ENCODE results near the gene GNB1L.
A peak's percentile ranks its signal among the peaks of the same experiment; 100 is the strongest.

The GNB1L gene

GRCh38 chr22:19775496-19776325 lies 79.0 kb downstream of the GNB1L start:
- DNase-seq (ENCODE audit: low read depth in 2 of 2) = no peak

- DNase-seq (ENCODE audit: low read depth in 2 of 2) = no peak
Measured at GRCh38 chr22:19774628-19775027, 80.0 kb downstream of the GNB1L start.

- no peak for DNase-seq (ENCODE audit: low read depth in 2 of 2)
Measured at GRCh38 chr22:19773470-19774040, 81.1 kb downstream of the GNB1L start.

GRCh38 chr22:19772673-19773469 lies 81.8 kb downstream of the GNB1L start:
- DNase-seq (ENCODE audit: low read depth in 2 of 2) = no peak

- no peak for DNase-seq (ENCODE audit: low read depth in 2 of 2)
Measured at GRCh38 chr22:19772422-19772672, 82.3 kb downstream of the GNB1L start.

GRCh38 chr22:19770349-19771220 lies 84.1 kb downstream of the GNB1L start:
- no peak for DNase-seq (ENCODE audit: low read depth in 2 of 2)

- no peak for DNase-seq (ENCODE audit: low read depth in 2 of 2)
Measured at GRCh38 chr22:19769393-19769715, 85.3 kb downstream of the GNB1L start.

- DNase-seq (ENCODE audit: low read depth in 2 of 2) = no peak
Measured at GRCh38 chr22:19767427-19768341, 87.0 kb downstream of the GNB1L start.

- peak; percentile 44 to 50 for DNase-seq (ENCODE audit: low read depth in 2 of 2)
Measured at GRCh38 chr22:19766511-19767426, 87.9 kb downstream of the GNB1L start.

- no peak for DNase-seq (ENCODE audit: low read depth in 2 of 2)
Measured at GRCh38 chr22:19766240-19766510, 88.5 kb downstream of the GNB1L start.

GRCh38 chr22:19765477-19766239 lies 89.0 kb downstream of the GNB1L start:
- no peak for DNase-seq (ENCODE audit: low read depth in 2 of 2)

GRCh38 chr22:19764636-19765476 lies 89.8 kb downstream of the GNB1L start:
- DNase-seq (ENCODE audit: low read depth in 2 of 2) = no peak

- no peak for DNase-seq (ENCODE audit: low read depth in 2 of 2)
Measured at GRCh38 chr22:19764299-19764593, 90.4 kb downstream of the GNB1L start.

GRCh38 chr22:19763458-19764298 lies 91.0 kb downstream of the GNB1L start:
- no peak for DNase-seq (ENCODE audit: low read depth in 2 of 2)

GRCh38 chr22:19762568-19763457 lies 91.9 kb downstream of the GNB1L start:
- DNase-seq (ENCODE audit: low read depth in 2 of 2) = no peak

GRCh38 chr22:19761725-19762567 lies 92.7 kb downstream of the GNB1L start:
- no peak for DNase-seq (ENCODE audit: low read depth in 2 of 2)

All from stimulated activated CD4-positive, alpha-beta T cell treated with anti-CD3 and anti-CD28 coated beads, Interleukin-4, amount 100 ng/mL, for 48 hours (primary cell).